ENCODE results near the gene DNHD1. TPM values are rescaled to one million over a fixed set of nuclear protein-coding genes. Genes with fewer than 3 reads are reported as not detected.

Gene DNHD1
- total and polyA plus RNA-seq, 2 of the 8 experiments (the other 6 are each of a cell fraction or from before 2014, with no cell fraction given): 5.0 to 6.8 TPM

GRCh38 chr11:6547177-6547576 is 50.1 kb downstream of the DNHD1 start:
- Histone ChIP-seq H2BK120ac (replicated peaks; ENCODE audit: low read depth, low read length) (no peak overlapping the region), H2BK5ac (ENCODE audit: low read depth, low read length) (no peak overlapping the region), H3K36me3 (ENCODE audit: control insufficient read depth in 2 of 4, insufficient read depth in 4 of 4, low read length in 3 of 4) (no peaks in the 10 kb centered on the region), H3K4ac (replicated peaks; ENCODE audit: insufficient read length, low read depth, low read length) (no peak overlapping the region), H2BK15ac (ENCODE audit: low read length) (no peak overlapping the region), H3K79me2 (ENCODE audit: control insufficient read depth in 1 of 2, insufficient read depth in 2 of 2, low read length in 2 of 2) (no peaks in the 10 kb centered on the region), H3K14ac (ENCODE audit: insufficient read length) (no peak overlapping the region), H3K9ac (replicated peaks in 1 of 4; ENCODE audit: extremely low read depth in 1 of 4, low read depth in 3 of 4, low read length in 3 of 4) (no peak overlapping the region), H4K5ac (ENCODE audit: insufficient read length, low read depth, low read length) (no peak overlapping the region), H3K23me2 (ENCODE audit: low read depth, low read length) (no peaks in the 10 kb centered on the region), H3K27me3 (replicated peaks in 1 of 4; ENCODE audit: control insufficient read depth in 3 of 4, extremely low read depth in 1 of 4, insufficient read depth in 3 of 4, low read length in 3 of 4) (no peaks in the 10 kb centered on the region), H3K4me2 (ENCODE audit: insufficient read depth in 1 of 2, low read depth in 2 of 2, low read length in 2 of 2) (no peak overlapping the region), H4K91ac (replicated peaks; ENCODE audit: insufficient read length, low read length) (no peak overlapping the region), H3K23ac (ENCODE audit: insufficient read length) (no peak overlapping the region), H3K9me3 (ENCODE audit: insufficient read depth in 2 of 2, low read depth in 1 of 2, low read length in 1 of 2) (no peaks in the 10 kb centered on the region), H4K8ac (ENCODE audit: extremely low read depth, insufficient read depth, low read length) (no peak overlapping the region), H2AK5ac (ENCODE audit: low read depth, low read length) (no peak overlapping the region), H3K27ac (ENCODE audit: low read depth, low read length) (no peak overlapping the region), H2BK12ac (ENCODE audit: low read depth, low read length) (no peak overlapping the region), H3K56ac (replicated peaks; ENCODE audit: insufficient read length, low read depth, low read length) (no peak overlapping the region), H3K18ac (ENCODE audit: extremely low read depth, low read length) (no peak overlapping the region), H3K4me1 (replicated peaks in 1 of 4; ENCODE audit: control insufficient read depth in 3 of 4, insufficient read depth in 4 of 4, low read length in 3 of 4) (no peaks in the 10 kb centered on the region), H4K20me1 (replicated peaks in 1 of 2; ENCODE audit: control insufficient read depth in 1 of 2, insufficient read depth in 2 of 2, low read length in 2 of 2) (no peaks in the 10 kb centered on the region), H2AFZ (ENCODE audit: low read length) (no peak overlapping the region), H3K4me3 (ENCODE audit: extremely low read depth in 1 of 4, insufficient read depth in 2 of 4, low read depth in 3 of 4, low read length in 4 of 4) (no peak overlapping the region), H2BK20ac (ENCODE audit: low read length) (no peak overlapping the region), H3K79me1 (ENCODE audit: low read depth, low read length) (no peaks in the 10 kb centered on the region)
- 96% methylated on average over 6 of the region's 6 CpGs; no CpG with 5 or more reads in 1 of the 2 experiments for WGBS, 2 experiments (ENCODE audit: extremely low coverage in 1 of 2, insufficient coverage in 1 of 2, insufficient read length in 1 of 2, insufficient replicate concordance in 2 of 2, low coverage in 1 of 2, low lambda C conversion rate in 2 of 2, missing lambda C conversion rate in 1 of 2)
- FAIRE-seq (no peak), DNase-seq (ENCODE audit: low read depth in 1 of 2, low spot score in 2 of 2) (no peak)
- POLR2A ChIA-PET (ENCODE audit: partially characterized antibody): interaction anchor here (1.1 to 1.4 kb wide), 2 partner anchors 9 to 65 kb away, joined by 3 read pairs; partner anchors contain the start of gene TAF10
- CTCF ChIA-PET (ENCODE audit: partially characterized antibody): interaction anchor here (0.6 to 10.2 kb wide), 7 partner anchors 16 to 1734 kb away, joined by 3 to 64 read pairs (median 4); partner anchors contain the start of gene HPX
- TF ChIP-seq KDM5A (IDR thresholded peaks at IDR 0.05; ENCODE audit: low read length) (no peak), NANOG (IDR thresholded peaks at IDR 0.05; ENCODE audit: insufficient read depth, low read depth, low read length, poor library complexity, severe bottlenecking) (no peak), PHF8 (conservative IDR thresholded peaks at IDR 0.05; ENCODE audit: low read depth, low read length) (no peak), GABPA (IDR thresholded peaks at IDR 0.05; ENCODE audit: borderline replicate concordance, insufficient read depth, low read length) (no peak), TCF12 (IDR thresholded peaks at IDR 0.05; ENCODE audit: low read depth, low read length) (no peak), USF2 (IDR thresholded peaks at IDR 0.05; ENCODE audit: low read length) (no peak), BACH1 (IDR thresholded peaks at IDR 0.05; ENCODE audit: low read length) (no peak), ASH2L (IDR thresholded peaks at IDR 0.05; ENCODE audit: low read length) (no peak), TBP (IDR thresholded peaks at IDR 0.05; ENCODE audit: low read depth, low read length) (no peak), CBX8 (IDR thresholded peaks at IDR 0.05; ENCODE audit: borderline replicate concordance, low read depth, low read length) (no peak), TAF7 (optimal IDR thresholded peaks at IDR 0.05; ENCODE audit: borderline replicate concordance, low read depth, low read length) (no peak), SRF (IDR thresholded peaks at IDR 0.05; ENCODE audit: low read depth, low read length) (no peak), NRF1 (IDR thresholded peaks at IDR 0.05; ENCODE audit: low read depth, low read length) (no peak), TEAD4 (IDR thresholded peaks at IDR 0.05; ENCODE audit: low read depth, low read length) (no peak)

Data from H1 (cell line).